ENCODE measurements around the gene CCDC102A. TPM values are rescaled to one million over a fixed set of nuclear protein-coding genes. Genes with fewer than 3 reads are reported as not detected.

The CCDC102A gene
- total RNA-seq, 1 donor from 2014 or later: 13.7 TPM

- H3K4me1 ChIP-seq: no peaks in the 10 kb centered on the region
- DNase-seq (ENCODE audit: low spot score in 2 of 2): no peak
- H3K27ac ChIP-seq: no peak overlapping the region
- H3K9me3 ChIP-seq: no peaks in the 10 kb centered on the region
- no peak overlapping the region for H3K4me3 ChIP-seq
- intact Hi-C loops (cut with DNase I): no loop called here
- no peaks in the 10 kb centered on the region for H3K36me3 ChIP-seq
- TF ChIP-seq, protein P1, sequence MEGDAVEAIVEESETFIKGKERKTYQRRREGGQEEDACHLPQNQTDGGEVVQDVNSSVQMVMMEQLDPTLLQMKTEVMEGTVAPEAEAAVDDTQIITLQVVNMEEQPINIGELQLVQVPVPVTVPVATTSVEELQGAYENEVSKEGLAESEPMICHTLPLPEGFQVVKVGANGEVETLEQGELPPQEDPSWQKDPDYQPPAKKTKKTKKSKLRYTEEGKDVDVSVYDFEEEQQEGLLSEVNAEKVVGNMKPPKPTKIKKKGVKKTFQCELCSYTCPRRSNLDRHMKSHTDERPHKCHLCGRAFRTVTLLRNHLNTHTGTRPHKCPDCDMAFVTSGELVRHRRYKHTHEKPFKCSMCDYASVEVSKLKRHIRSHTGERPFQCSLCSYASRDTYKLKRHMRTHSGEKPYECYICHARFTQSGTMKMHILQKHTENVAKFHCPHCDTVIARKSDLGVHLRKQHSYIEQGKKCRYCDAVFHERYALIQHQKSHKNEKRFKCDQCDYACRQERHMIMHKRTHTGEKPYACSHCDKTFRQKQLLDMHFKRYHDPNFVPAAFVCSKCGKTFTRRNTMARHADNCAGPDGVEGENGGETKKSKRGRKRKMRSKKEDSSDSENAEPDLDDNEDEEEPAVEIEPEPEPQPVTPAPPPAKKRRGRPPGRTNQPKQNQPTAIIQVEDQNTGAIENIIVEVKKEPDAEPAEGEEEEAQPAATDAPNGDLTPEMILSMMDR (IDR thresholded peaks at IDR 0.05): no peak
- H3K27me3 ChIP-seq: no peaks in the 10 kb centered on the region
Observed at GRCh38 chr16:57493767-57494166, 42.6 kb downstream of the CCDC102A start.

- Histone ChIP-seq H3K27ac (no peak overlapping the region), H3K4me3 (no peak overlapping the region), H3K9me3 (no peaks in the 10 kb centered on the region), H3K27me3 (no peaks in the 10 kb centered on the region), H3K36me3 (no peaks in the 10 kb centered on the region), H3K4me1 (peaks cover 7 to 27% of the 10 kb centered on the region in 2 donors)
- intact Hi-C loops (cut with DNase I): no loop called here
- no peak for DNase-seq (ENCODE audit: low spot score in 2 of 2)
- TF ChIP-seq, protein P1 (IDR thresholded peaks at IDR 0.05): no peak
Observed at GRCh38 chr16:57489229-57489628, 47.1 kb downstream of the CCDC102A start.

- DNase-seq (ENCODE audit: low spot score in 2 of 2): no peak
- Histone ChIP-seq H3K4me1 (peaks cover 7 to 32% of the 10 kb centered on the region in 2 donors), H3K27ac (peak overlapping the region; percentile 91 to 94), H3K9me3 (no peaks in the 10 kb centered on the region), H3K27me3 (no peaks in the 10 kb centered on the region), H3K36me3 (no peaks in the 10 kb centered on the region), H3K4me3 (peak overlapping the region; percentile 84 to 93)
- intact Hi-C loops (cut with DNase I): loop anchor here (1.0 to 2.0 kb wide), 2 partner anchors 40 to 49 kb away; partner anchors contain the start of genes CCDC102A, CIAPIN1 and COQ9
- TF ChIP-seq, protein P1 (IDR thresholded peaks at IDR 0.05): no peak
Observed at GRCh38 chr16:57486858-57487834, 49.2 kb downstream of the CCDC102A start.

DNA sequence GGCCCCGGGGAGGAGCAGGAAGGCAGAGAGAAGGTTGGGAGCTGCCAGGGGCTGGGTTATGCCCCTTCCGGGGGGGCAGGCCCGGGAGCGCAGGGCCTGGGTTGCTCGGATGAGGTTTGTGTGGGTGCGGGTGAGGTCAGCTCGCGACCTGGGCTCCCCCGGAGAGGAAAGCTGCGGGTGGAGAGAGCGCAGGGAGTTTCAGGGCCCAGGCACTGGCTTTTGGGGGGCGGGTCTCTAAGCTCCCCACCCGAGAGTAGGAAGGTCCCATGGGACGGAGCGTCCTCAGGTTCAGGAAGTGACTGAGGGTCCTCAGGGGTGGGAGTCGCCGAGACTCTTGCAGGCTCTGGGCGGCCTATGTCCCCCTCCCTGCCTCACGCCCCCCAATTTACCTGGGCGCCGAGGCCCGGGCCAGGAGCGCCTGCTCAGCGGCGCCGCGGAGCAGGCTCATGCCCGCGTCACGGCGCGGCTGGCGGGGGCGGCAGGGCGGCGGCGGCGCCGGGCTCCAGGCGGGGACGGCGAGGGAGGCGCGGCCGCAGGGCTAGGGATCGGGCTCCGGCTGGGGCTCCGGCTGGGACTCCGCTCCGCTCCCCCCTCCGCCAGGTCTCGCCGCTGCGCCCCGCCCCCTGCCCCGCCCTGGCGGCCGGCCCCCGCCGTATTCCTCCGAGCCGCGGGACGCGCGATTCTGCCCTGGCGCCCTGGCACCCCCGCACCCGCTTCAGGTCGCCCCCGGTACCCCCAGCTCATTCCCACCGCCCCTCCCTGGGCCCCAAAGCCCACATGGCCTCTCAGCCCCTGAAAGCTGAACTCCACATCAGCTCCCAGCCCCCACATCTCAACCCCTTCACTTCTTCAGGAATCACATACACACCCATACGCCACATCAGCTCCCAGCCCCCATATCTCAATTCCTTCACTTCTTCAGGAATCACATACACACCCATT lies 50.2 kb downstream of the CCDC102A start, which contains the start of gene DOK4:
Gene DOK4, minus strand, starts transcription at position 578 of the 942 bp plus-strand sequence. CDS start 6,986 bp downstream, outside the sequence.
- H3K27ac ChIP-seq: peak within 1 kb of the TSS; percentile 91 to 94
- intact Hi-C loops (cut with DNase I): loop anchor here (1.0 to 2.0 kb wide), 2 partner anchors 39 to 50 kb away; partner anchors contain the start of genes CCDC102A, CIAPIN1 and COQ9
- no peaks in the 10 kb centered on the region for H3K9me3 ChIP-seq
- no peaks in the 10 kb centered on the region for H3K36me3 ChIP-seq
- TF ChIP-seq, protein P1 (IDR thresholded peaks at IDR 0.05): no peak
- H3K27me3 ChIP-seq: no peaks in the 10 kb centered on the region
- peak within 1 kb of the TSS; percentile 84 to 93 for H3K4me3 ChIP-seq
- H3K4me1 ChIP-seq: peaks cover 7 to 32% of the 10 kb centered on the region in 2 donors
- DNase-seq (ENCODE audit: low spot score in 2 of 2): peak in 1 of 2 donors; percentile 88
